K562 (cell line): ENCODE results near the gene HOXB1. TPM values are rescaled to one million over a fixed set of nuclear protein-coding genes. Genes with fewer than 3 reads are reported as not detected.

Experiments used
- CBX1 ChIP-seq: sonication (generic); IDR thresholded peaks from 2 replicates; pipeline ENCODE4 v1.6.1; 2016; ENCODE audit warnings: antibody characterized with exemption, low read depth, mild to moderate bottlenecking
- CEBPB ChIP-seq: fragments of 450-650 bp; IDR thresholded peaks from 2 replicates; pipeline ENCODE4 v1.6.1; 2016; ENCODE audit warnings: missing genetic modification characterization, missing compliant biosample characterization
- ELK1 ChIP-seq: sonication (generic); formaldehyde crosslinking; IDR thresholded peaks from 2 replicates; pipeline ENCODE4 v1.8.1; 2022; ENCODE audit warnings: missing genetic modification reagents
- FOXJ2 ChIP-seq: fragments of 200-800 bp; sonication (Bioruptor generic); IDR thresholded peaks from 2 replicates; pipeline ENCODE4 v1.6.1; 2016; ENCODE audit warnings: missing genetic modification characterization, missing compliant biosample characterization
- MLX ChIP-seq, 2 experiments: fragments of 450-650 bp in 1 of 2; sonication (generic) in 1 of 2; formaldehyde crosslinking; conservative IDR thresholded peaks; 2 replicates each; pipeline versions ENCODE4 v1.4.0 to v1.8.1; 2020 to 2022; ENCODE audit warnings: mild to moderate bottlenecking in 1 of 2, missing genetic modification reagents in 1 of 2
- NKRF ChIP-seq: fragments of 450-650 bp; IDR thresholded peaks from 2 replicates; pipeline ENCODE4 v1.6.1; 2016; ENCODE audit warnings: borderline replicate concordance
- PCBP2 ChIP-seq: fragments of 200-400 bp; formaldehyde crosslinking; IDR thresholded peaks from 2 replicates; pipeline ENCODE4 v1.6.1; 2018; ENCODE audit warnings: low read length, low read depth, mild to moderate bottlenecking, moderate library complexity; ENCODE audit not compliant: poor library complexity, severe bottlenecking
- PRPF4 ChIP-seq: fragments of 200-400 bp; formaldehyde crosslinking; IDR thresholded peaks from one replicate; pipeline ENCODE4 v1.6.1; 2017; ENCODE audit warnings: low read length, low read depth, mild to moderate bottlenecking; ENCODE audit not compliant: insufficient read depth, poor library complexity, severe bottlenecking
- ZNF263 ChIP-seq: sonication (generic); formaldehyde crosslinking; IDR thresholded peaks from 2 replicates; pipeline ENCODE4 v1.8.0; 2022; ENCODE audit warnings: mild to moderate bottlenecking, missing genetic modification reagents, borderline replicate concordance
- polyA plus RNA-seq, 8 experiments: library from polyadenylated mRNA; depleted of rRNA in 4 of 8; stranded (reverse) in 5 of 8; unstranded in 3 of 8; fragments of >200 nt; fragmentation: Nextera tagmentation in 2 of 8; fragmentation: Illumina TruSeq in 1 of 8; extraction: Ambion mirVana in 2 of 8; extraction: Trizol in 1 of 8; gene quantifications; 2 replicates each; pipeline versions ENCODE4 v1.2.1 to v1.2.3, GENCODE V29; 2011 to 2014; ENCODE audit warnings: inconsistent platforms in 1 of 8, missing spikeins in 1 of 8
- total RNA-seq, 7 experiments: library from RNA; depleted of rRNA in 6 of 7; stranded (reverse); fragments of >200 nt in 6 of 7; fragmentation: Illumina TruSeq in 2 of 7; extraction: Trizol in 2 of 7; gene quantifications; 2 replicates each; pipeline versions ENCODE4 v1.2.1 to v1.2.3, GENCODE V29; 2011 to 2021; ENCODE audit warnings: low replicate concordance in 1 of 7
- TF ChIP-seq, protein P1 (sequence below): IDR thresholded peaks from 2 replicates; pipeline ENCODE4 v1.6.1; 2012; ENCODE audit warnings: low read depth, low read length, improper control_type of control experiment, borderline replicate concordance
- TF ChIP-seq, protein P2 (sequence below), 2 experiments: fragments of 150-350 bp in 1 of 2; IDR thresholded peaks; 2 replicates each; pipeline ENCODE4 v1.6.1; 2012 to 2016; ENCODE audit warnings: low read depth in 2 of 2, low read length in 2 of 2, mild to moderate bottlenecking in 1 of 2, moderate library complexity in 1 of 2
- TF ChIP-seq, protein P3 (sequence below): fragments of 250-450 bp; sonication (Bioruptor Pico); IDR thresholded peaks from 2 replicates; pipeline ENCODE4 v1.4.0; 2020; ENCODE audit warnings: mild to moderate bottlenecking, moderate library complexity, borderline replicate concordance

HOXB1 gene
- total and polyA plus RNA-seq, 9 of the 15 experiments (the other 6 are each of a cell fraction or from before 2014, with no cell fraction given), result 0.04 TPM; not detected in 8

DNA sequence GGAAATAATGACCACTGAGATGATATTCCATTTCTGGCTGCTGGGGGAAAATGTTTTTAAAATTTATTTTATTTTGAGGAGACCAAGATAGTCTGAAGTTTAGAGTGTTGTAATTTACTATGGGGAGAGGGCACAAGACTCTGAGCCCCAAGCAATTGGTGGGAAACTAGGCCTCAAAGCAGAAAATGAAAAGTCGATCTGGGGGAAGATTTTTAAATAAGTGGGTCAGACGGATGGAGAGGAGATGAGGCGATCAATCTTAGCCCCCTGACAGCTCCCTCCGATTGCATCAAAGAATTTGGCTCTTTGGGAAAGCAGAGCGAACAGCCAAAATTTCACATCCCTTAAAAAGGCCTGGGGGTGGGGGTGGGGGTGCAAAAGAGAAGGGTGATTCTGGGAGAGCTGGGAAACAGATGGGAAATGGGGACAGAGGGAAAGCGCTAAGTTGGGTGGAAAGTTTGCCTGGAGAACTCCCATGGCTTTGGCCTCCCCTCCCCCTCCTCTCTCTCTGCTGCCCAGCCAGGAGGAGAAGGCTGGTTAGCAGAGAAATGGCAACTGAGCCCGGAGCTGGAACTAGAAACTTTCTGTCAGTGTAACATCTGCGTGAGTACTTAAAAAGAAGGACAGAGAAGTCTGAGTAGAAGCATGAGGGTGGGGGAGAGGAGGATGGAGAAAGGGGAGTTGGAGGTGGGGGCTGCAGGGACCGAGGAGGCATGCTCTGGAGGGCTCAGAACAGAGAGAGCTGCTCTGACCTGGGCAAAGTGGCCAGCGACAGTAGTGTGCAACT is 15.5 kb upstream of the HOXB1 start (continued):
- TF ChIP-seq NKRF, result peak; percentile 37; the same call in 1 of the 2 replicates
- no peak for TF ChIP-seq CEBPB (tag)
- TF ChIP-seq MLX (CRISPR knock-in tag; conservative IDR thresholded peaks at IDR 0.05), result no peak
- TF ChIP-seq, protein P1, sequence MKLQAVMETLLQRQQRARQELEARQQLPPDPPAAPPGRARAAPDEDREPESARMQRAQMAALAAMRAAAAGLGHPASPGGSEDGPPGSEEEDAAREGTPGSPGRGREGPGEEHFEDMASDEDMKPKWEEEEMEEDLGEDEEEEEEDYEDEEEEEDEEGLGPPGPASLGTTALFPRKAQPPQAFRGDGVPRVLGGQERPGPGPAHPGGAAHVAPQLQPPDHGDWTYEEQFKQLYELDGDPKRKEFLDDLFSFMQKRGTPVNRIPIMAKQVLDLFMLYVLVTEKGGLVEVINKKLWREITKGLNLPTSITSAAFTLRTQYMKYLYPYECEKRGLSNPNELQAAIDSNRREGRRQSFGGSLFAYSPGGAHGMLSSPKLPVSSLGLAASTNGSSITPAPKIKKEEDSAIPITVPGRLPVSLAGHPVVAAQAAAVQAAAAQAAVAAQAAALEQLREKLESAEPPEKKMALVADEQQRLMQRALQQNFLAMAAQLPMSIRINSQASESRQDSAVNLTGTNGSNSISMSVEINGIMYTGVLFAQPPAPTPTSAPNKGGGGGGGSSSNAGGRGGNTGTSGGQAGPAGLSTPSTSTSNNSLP, result peak; percentile 7; the same call in 1 of the 2 replicates
- no peak for TF ChIP-seq CBX1
- no peak for TF ChIP-seq PCBP2
- TF ChIP-seq, protein P2, sequence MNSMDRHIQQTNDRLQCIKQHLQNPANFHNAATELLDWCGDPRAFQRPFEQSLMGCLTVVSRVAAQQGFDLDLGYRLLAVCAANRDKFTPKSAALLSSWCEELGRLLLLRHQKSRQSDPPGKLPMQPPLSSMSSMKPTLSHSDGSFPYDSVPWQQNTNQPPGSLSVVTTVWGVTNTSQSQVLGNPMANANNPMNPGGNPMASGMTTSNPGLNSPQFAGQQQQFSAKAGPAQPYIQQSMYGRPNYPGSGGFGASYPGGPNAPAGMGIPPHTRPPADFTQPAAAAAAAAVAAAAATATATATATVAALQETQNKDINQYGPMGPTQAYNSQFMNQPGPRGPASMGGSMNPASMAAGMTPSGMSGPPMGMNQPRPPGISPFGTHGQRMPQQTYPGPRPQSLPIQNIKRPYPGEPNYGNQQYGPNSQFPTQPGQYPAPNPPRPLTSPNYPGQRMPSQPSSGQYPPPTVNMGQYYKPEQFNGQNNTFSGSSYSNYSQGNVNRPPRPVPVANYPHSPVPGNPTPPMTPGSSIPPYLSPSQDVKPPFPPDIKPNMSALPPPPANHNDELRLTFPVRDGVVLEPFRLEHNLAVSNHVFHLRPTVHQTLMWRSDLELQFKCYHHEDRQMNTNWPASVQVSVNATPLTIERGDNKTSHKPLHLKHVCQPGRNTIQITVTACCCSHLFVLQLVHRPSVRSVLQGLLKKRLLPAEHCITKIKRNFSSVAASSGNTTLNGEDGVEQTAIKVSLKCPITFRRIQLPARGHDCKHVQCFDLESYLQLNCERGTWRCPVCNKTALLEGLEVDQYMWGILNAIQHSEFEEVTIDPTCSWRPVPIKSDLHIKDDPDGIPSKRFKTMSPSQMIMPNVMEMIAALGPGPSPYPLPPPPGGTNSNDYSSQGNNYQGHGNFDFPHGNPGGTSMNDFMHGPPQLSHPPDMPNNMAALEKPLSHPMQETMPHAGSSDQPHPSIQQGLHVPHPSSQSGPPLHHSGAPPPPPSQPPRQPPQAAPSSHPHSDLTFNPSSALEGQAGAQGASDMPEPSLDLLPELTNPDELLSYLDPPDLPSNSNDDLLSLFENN (IDR thresholded peaks at IDR 0.05; ENCODE audit: low read depth in 2 of 2, low read length in 2 of 2), result peak in 1 of 2 experiments; percentile 65; a peak in 1 of 4 replicates
- no peak for TF ChIP-seq ZNF263 (CRISPR knock-in tag)
- no peak for TF ChIP-seq FOXJ2 (tag)
- TF ChIP-seq PRPF4, result no peak
- TF ChIP-seq, protein P3, sequence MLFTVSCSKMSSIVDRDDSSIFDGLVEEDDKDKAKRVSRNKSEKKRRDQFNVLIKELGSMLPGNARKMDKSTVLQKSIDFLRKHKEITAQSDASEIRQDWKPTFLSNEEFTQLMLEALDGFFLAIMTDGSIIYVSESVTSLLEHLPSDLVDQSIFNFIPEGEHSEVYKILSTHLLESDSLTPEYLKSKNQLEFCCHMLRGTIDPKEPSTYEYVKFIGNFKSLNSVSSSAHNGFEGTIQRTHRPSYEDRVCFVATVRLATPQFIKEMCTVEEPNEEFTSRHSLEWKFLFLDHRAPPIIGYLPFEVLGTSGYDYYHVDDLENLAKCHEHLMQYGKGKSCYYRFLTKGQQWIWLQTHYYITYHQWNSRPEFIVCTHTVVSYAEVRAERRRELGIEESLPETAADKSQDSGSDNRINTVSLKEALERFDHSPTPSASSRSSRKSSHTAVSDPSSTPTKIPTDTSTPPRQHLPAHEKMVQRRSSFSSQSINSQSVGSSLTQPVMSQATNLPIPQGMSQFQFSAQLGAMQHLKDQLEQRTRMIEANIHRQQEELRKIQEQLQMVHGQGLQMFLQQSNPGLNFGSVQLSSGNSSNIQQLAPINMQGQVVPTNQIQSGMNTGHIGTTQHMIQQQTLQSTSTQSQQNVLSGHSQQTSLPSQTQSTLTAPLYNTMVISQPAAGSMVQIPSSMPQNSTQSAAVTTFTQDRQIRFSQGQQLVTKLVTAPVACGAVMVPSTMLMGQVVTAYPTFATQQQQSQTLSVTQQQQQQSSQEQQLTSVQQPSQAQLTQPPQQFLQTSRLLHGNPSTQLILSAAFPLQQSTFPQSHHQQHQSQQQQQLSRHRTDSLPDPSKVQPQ (CRISPR knock-in tag), result no peak
- TF ChIP-seq ELK1 (CRISPR knock-in tag), result no peak
